HFF-Myc (cell line): ENCODE data around the gene S100A16.
A peak's percentile ranks its signal among the peaks of the same experiment; 100 is the strongest.

Experiments
- DNase-seq: peaks from one replicate; pipeline ENCODE4 v3.0.0-alpha.2; 2011; ENCODE audit warnings: low read depth; ENCODE audit errors: extremely low read depth
- H3K4me3 ChIP-seq: replicated peaks from 2 replicates; pipeline ENCODE4 v1.5.1; 2011; ENCODE audit warnings: low read depth, mild to moderate bottlenecking, control low read depth, low read length
- TF ChIP-seq, protein P1 (sequence below): IDR thresholded peaks from 2 replicates; pipeline ENCODE4 v1.5.1; 2012; ENCODE audit warnings: mild to moderate bottlenecking, low read depth, low read length, control low read depth; ENCODE audit errors: missing control alignments

S100A16 gene

DNA sequence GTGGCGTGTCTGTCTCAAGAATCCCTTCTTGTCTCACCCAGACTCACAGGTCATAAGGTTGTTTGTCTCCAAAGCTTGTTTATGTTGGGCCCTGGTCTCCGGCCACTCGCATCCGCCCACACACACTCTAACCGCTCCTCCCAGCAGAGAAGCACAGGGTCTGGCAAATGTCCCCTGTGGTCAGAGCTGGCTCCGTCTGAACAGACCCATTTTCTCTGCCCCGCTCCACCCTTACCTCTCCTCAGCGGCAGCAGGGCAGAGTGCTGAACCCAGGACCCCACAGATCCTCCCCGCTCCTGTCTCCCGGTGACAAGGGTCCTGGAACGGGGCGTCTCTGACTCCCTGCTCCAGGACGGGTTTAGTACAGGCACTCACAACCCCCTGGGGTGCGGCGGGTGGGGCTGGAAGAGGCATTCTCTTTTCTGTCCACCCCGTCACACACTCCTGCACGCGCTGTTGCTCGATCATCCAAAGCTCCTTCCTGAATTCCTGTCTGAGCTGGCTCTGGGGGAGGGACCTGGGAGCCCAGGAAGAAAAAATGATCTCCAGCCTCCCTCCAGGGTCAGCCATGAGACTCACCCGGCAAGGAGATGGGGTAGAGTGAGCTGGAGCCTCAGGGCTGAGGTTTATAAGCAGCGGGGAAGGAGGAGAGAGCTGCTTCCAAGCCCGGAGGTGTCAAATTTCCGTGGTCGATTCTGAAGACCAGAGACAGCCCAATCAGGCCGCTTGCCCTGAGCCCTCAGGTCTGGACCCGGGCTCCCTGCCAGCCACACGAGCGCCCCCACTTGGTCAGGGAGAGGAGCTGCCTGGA is 14.2 kb upstream of the S100A16 start, which contains the start of gene S100A13:
S100A13 (minus strand) TSS at position 602 of the 811 bp plus-strand sequence. CDS start 1,033 bp downstream, outside the sequence.
- DNase-seq, result peak; percentile 91
- TF ChIP-seq, protein P1, sequence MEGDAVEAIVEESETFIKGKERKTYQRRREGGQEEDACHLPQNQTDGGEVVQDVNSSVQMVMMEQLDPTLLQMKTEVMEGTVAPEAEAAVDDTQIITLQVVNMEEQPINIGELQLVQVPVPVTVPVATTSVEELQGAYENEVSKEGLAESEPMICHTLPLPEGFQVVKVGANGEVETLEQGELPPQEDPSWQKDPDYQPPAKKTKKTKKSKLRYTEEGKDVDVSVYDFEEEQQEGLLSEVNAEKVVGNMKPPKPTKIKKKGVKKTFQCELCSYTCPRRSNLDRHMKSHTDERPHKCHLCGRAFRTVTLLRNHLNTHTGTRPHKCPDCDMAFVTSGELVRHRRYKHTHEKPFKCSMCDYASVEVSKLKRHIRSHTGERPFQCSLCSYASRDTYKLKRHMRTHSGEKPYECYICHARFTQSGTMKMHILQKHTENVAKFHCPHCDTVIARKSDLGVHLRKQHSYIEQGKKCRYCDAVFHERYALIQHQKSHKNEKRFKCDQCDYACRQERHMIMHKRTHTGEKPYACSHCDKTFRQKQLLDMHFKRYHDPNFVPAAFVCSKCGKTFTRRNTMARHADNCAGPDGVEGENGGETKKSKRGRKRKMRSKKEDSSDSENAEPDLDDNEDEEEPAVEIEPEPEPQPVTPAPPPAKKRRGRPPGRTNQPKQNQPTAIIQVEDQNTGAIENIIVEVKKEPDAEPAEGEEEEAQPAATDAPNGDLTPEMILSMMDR, result peak; percentile 89
- H3K4me3 ChIP-seq, result peak within 1 kb of the TSS; percentile 74

DNA sequence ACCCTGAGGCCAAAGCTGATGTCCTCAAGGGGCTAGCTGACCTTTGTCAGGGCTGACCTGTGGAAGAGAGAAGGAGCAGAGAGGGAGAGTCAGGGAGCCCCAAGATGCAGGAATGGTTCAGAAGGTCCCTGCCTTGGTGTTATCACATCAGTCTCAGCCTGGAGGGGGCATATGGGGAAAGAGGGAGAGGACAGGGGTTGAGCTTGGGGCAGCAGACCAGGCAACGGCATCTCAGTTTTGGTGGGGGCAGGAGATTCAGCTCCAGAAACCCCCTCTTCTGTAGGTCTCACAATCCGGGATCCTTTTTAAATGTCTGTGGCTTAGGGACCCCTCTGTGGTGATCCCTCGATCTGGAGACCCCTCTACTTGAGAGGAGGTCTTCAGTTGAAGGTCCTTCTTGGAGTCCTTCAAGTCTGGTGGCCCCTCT is 13.6 kb upstream of the S100A16 start:
- DNase-seq, result no peak
- H3K4me3 ChIP-seq, result peak overlapping the region; percentile 74
- TF ChIP-seq, protein P1, result no peak

DNA sequence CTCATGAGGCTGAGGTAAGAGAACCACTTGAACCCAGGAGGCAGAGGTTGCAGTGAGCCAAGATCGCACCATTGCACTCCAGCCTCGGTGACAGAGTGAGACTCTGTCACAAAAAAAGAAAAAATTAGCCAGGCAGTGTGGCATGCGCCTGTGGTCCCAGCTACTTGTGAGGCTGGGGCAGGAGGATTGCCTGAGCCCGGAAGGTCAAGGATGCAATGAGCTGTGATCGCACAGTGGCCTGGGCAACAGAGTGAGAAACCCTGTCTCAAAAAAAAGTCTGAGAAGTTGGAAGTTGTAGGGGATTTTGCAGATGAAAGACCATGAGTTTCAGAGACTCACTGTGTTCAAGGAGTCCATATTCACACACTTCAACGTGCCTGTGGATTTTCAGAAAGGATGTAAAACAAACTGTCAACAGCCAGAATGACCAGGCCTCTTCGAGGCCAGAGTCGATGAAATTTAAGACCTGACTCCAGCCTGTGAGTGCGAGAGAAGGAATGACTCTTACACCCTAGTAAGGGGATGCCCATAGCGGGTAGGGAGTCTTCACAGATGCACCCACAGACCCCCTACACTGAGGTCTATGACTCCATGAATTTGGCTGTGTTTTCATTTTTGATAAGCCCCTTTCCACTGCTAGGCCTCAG is 12.2 kb upstream of the S100A16 start:
- H3K4me3 ChIP-seq, result no peak overlapping the region
- DNase-seq, result no peak
- TF ChIP-seq, protein P1, result no peak

DNA sequence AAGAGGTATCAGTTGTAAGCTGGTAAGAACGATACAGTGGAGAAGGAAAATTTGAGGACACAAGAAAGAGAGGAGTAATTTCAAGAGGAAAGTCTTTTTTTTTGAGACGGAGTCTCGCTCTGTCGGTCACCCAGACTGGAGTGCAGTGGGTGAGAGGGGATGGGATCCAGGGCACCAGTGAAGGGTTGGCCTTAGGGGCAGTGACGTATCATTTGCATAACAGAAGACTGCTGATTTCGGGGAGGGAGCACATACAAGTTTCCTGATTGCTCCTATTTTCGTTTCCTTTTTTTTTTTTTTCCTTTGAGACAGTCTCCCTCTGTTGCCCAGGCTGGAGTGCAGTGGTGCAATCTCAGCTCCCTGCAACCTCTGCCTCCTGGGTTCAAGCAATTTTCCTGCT is 10.2 kb upstream of the S100A16 start:
- TF ChIP-seq, protein P1, result no peak
- H3K4me3 ChIP-seq, result no peak overlapping the region
- no peak for DNase-seq

DNA sequence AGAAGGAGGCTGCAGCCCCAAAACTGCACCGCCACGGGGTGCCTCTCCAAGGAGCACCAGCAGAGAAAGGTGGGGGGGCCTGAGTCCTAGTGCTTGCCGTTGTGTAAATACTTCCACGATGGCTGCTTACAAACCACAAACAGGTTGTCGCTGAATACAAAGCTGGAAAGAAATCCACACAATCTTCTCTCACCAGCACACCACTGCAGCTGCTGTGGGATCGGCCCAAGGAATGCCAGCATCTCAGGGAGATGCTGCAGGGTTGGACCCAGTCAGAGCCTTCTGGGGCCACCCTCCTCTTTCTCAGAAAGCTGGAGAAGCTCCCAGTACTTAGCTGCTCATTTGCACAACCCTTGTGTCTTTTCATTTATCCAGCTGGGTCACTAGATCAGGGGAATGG is 6.2 kb upstream of the S100A16 start:
- TF ChIP-seq, protein P1, result no peak
- no peak overlapping the region for H3K4me3 ChIP-seq
- DNase-seq, result no peak

DNA sequence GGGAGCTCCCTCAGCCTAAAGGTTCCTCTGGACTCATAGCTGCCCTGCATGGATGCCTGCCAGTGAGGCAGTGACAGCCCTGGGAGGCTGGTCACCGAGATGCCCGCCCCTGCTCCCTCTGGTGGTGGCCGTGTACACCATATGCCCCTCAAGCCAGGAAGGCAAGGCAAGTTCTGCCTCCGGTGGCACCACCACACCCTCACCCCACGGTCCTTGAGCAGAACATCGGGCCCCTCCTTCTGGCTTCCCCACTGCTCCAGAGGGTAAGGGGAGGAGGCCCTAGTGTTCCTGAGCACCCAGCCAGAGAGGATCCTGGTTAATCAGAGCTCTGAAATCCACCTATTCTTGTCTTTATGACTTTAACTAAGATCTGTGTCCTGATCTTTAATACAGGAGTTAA is 4.7 kb upstream of the S100A16 start:
- TF ChIP-seq, protein P1, result peak; percentile 67
- DNase-seq, result no peak
- H3K4me3 ChIP-seq, result no peak overlapping the region
